Measurements from ENCODE around the gene C11orf68. TPM values are rescaled to one million over a fixed set of nuclear protein-coding genes. Genes with fewer than 3 reads are reported as not detected.
A peak's percentile ranks its signal among the peaks of the same experiment; 100 is the strongest.

The C11orf68 gene
- total RNA-seq, 1 donor from 2014 or later, result 42.0 TPM

DNA sequence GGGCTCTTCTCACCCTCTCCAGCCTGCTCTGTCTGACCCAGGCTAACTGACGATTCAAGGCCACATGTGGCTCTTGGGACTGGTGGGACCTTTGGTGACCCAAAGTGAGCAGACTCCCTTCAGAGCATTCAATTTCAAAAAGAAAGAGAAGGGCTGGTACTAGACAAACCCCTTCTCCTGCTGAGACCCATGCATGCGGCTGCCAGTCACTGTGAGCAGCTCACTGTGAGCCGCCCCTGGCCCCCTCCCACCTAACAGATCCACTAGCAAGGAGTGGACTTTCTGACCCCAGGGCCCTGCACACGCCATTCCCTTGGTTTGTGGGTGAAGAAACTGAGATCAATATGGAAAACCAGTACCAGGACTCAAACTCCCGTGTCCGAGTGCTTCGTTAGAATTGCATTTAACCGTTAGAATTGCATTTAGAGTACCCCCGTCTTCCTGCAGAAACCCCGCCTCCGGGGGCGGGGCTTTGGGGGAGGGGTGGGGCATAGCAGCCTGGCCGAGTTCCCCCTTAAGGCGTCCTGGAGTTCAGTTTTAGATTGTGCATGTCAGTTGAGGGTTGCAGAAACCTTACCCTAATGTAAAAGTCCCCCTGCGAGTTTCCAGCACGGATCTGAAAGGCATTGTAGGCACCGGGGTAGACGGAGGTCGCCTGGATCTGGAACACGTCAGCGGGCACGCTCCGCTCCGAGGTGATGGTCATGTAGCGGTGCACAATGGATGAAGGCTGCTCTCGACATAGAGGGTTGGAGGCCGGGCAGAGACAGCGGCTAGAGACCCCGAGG, 51.4 kb downstream of the C11orf68 start:
- intact Hi-C loops (cut with DNase I), result no loop called here
- DNase-seq (ENCODE audit: low spot score), result peak; percentile 63
- ATAC-seq, result no peak

Other genes with a start within 250 kb of the C11orf68 start
- gene KAT5, start 206.8 kb downstream of the C11orf68 start, total RNA-seq, result 81.5 TPM
- 42.5 TPM for gene RNASEH2C, start 198.3 kb downstream of the C11orf68 start, total RNA-seq
- 12.9 TPM for gene AP5B1, start 138.1 kb downstream of the C11orf68 start, total RNA-seq
- not detected for gene OVOL1, start 132.0 kb downstream of the C11orf68 start, total RNA-seq
- gene SNX32, start 85.1 kb downstream of the C11orf68 start, total RNA-seq, result 2.6 TPM
- gene CFL1, start 60.9 kb downstream of the C11orf68 start, total RNA-seq, result 437 TPM
- 46.9 TPM for gene MUS81, start 58.6 kb downstream of the C11orf68 start, total RNA-seq
- gene EFEMP2, start 46.3 kb downstream of the C11orf68 start, total RNA-seq, result 88.4 TPM
- gene CTSW, start 39.2 kb downstream of the C11orf68 start, total RNA-seq, result 2.5 TPM
- gene FIBP, start 30.6 kb downstream of the C11orf68 start, total RNA-seq, result 37.2 TPM
- gene CCDC85B, start 28.4 kb downstream of the C11orf68 start, total RNA-seq, result 31.0 TPM
- gene FOSL1, start 18.7 kb downstream of the C11orf68 start, total RNA-seq, result 5.6 TPM
- gene DRAP1, start 364 bp upstream of the C11orf68 start, total RNA-seq, result 69.8 TPM
- not detected for gene TSGA10IP, start 26.4 kb upstream of the C11orf68 start, total RNA-seq
- 51.0 TPM for gene SART1, start 42.7 kb upstream of the C11orf68 start, total RNA-seq
- 24.7 TPM for gene EIF1AD, start 83.1 kb upstream of the C11orf68 start, total RNA-seq
- 127 TPM for gene BANF1, start 83.4 kb upstream of the C11orf68 start, total RNA-seq
- 0.80 TPM for gene CST6, start 92.9 kb upstream of the C11orf68 start, total RNA-seq
- not detected for gene CATSPER1, start 107.4 kb upstream of the C11orf68 start, total RNA-seq
- gene GAL3ST3, start 130.1 kb upstream of the C11orf68 start, total RNA-seq, result not detected
- 154 TPM for gene SF3B2, start 133.3 kb upstream of the C11orf68 start, total RNA-seq
- gene PACS1, start 151.2 kb upstream of the C11orf68 start, total RNA-seq, result 80.3 TPM

Data from sciatic nerve (tissue), 2 donors.